Hypothalamus (tissue), 51 donors: ENCODE data around the gene MIP.
"Not testable (repeated sequence)": the region's sequence is repeated elsewhere in the genome, so short reads cannot be mapped to it uniquely, and the experiment has no call there.

Source experiments
- DNase-seq, 51 donors: peaks; one replicate each; lab custom pipeline; 2025; lab: John Stamatoyannopoulos, UW

Gene MIP

GRCh38 chr12:56469007-56469930 lies 14.8 kb upstream of the MIP start:
- peak in 22 of 51 donors; percentile 1 to 52 (median 13) for DNase-seq

- peak; percentile 60 to 95 (median 88) for DNase-seq
These were observed 14.0 kb upstream of the MIP start, which contains the start of gene SPRYD4 for GRCh38 chr12:56468216-56469006. TSS of gene SPRYD4 (plus strand) at chr12:56468578. CDS start at chr12:56468592, 14 bp downstream.

- no peak for DNase-seq
These were observed 8.1 kb upstream of the MIP start for GRCh38 chr12:56462565-56462964.

GRCh38 chr12:56461235-56462159 lies 7.0 kb upstream of the MIP start:
- no peak for DNase-seq

GRCh38 chr12:56457817-56458216 lies 3.4 kb upstream of the MIP start:
- no peak for DNase-seq

GRCh38 chr12:56451147-56451546 lies 3.3 kb downstream of the MIP start:
- no peak for DNase-seq

- DNase-seq = no peak
These were observed 4.2 kb downstream of the MIP start for GRCh38 chr12:56450241-56450640.

GRCh38 chr12:56449622-56449984 lies 4.9 kb downstream of the MIP start:
- DNase-seq = no peak

- DNase-seq = peak; percentile 59 to 99 (median 90)
These were observed 5.4 kb downstream of the MIP start, which contains the start of gene TIMELESS for GRCh38 chr12:56448860-56449621. TSS of gene TIMELESS (minus strand) at chr12:56449426. CDS start at chr12:56434170, 15,256 bp downstream.

- not testable (repeated sequence) for DNase-seq
These were observed 11.2 kb downstream of the MIP start for GRCh38 chr12:56443208-56443607.

GRCh38 chr12:56437430-56438176 lies 16.9 kb downstream of the MIP start:
- no peak for DNase-seq

GRCh38 chr12:56434828-56435227 lies 19.6 kb downstream of the MIP start:
- DNase-seq = no peak

- no peak for DNase-seq
These were observed 22.6 kb downstream of the MIP start for GRCh38 chr12:56431850-56432249.

- no peak for DNase-seq
These were observed 23.2 kb downstream of the MIP start for GRCh38 chr12:56431288-56431687.

GRCh38 chr12:56425940-56426438 lies 28.5 kb downstream of the MIP start:
- DNase-seq = no peak

GRCh38 chr12:56425193-56425592 lies 29.3 kb downstream of the MIP start:
- DNase-seq = no peak

GRCh38 chr12:56420411-56420810 lies 34.0 kb downstream of the MIP start:
- DNase-seq = no peak

- no peak for DNase-seq
These were observed 36.7 kb downstream of the MIP start for GRCh38 chr12:56417739-56418138.

- DNase-seq = no peak
These were observed 40.1 kb downstream of the MIP start for GRCh38 chr12:56414401-56414800.
